GM19395 (cell line): ENCODE measurements around the gene LIPH.
"Not testable (repeated sequence)": the region's sequence is repeated elsewhere in the genome, so short reads cannot be mapped to it uniquely, and the experiment has no call there.

Source experiments
- ATAC-seq: cut with Tn5 transposase; IDR thresholded peaks from one replicate; pipeline ENCODE4 v1.9.1; 2021; ENCODE audit warnings: mild to moderate bottlenecking, moderate library complexity; ENCODE audit not compliant: unreplicated experiment

Gene LIPH

DNA sequence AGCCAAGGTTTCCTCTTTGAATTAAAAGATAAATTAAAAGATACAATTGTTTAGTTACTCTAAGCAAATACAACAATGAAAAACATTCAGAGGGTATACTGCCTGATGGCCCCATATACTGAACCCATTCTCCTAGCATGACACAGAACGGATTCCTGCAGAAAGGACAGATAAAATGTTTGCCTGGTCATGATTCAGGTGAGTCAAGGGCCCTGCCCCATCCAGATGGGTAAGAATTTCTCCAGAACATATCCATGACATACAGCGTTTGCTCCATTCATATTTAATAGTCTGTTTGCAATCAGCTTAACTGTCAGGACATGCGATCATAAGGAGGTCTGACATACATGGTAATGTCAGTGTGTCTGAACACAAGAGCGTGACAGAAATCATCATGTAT lies 62.1 kb downstream of the LIPH start:
- no peak for ATAC-seq

DNA sequence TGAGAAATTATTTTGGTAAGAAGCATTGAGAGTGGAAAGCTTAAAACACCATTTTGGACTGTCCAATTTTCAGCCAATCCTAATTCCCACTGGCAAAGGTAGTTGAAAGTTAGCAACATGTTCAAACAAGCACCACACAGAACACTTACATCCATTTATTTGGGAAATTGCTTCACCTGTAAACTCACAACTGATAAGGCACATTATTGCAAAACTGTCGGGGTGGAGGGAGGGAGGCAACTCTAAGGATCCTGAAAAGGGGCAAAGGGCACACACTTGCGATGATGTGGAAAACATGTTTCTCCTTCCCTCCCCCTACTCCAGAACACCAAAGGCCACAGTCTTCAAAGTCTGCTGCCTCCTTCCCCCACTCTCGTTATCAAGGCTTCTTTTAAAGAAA lies 62.9 kb downstream of the LIPH start:
- ATAC-seq = no peak

- no peak for ATAC-seq
These were observed 63.9 kb downstream of the LIPH start for GRCh38 chr3:185488465-185488864.

GRCh38 chr3:185486394-185486793 lies 66.0 kb downstream of the LIPH start:
- no peak for ATAC-seq

GRCh38 chr3:185484296-185484695 lies 68.1 kb downstream of the LIPH start:
- no peak for ATAC-seq

DNA sequence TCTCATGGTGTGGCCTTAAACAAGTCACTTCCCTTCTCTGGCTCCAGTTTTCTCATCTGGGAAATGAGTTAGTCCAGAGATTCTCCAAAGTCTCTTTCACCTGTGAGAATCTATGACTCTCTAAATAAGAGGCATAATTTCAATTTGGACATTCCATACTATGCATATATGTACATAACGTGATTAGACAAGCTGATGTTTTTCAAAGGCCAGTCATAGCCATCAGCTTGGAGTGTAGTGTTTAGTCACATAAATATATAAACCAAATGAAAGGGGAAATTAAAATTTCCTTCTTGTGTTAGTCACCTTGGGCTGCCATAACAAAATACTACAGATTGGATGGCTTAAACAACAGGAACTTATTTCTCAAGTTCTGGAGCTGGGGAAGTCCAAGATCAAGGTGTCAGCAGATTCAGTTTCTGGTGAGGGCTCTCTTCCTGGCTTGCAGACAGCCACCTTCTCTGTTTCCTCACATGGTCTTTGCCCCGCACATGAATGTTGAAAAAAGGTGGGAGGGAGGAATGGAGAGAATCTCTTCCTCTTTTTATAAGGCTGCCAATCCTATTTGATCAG lies 72.9 kb downstream of the LIPH start:
- no peak for ATAC-seq

GRCh38 chr3:185477316-185477715 lies 75.1 kb downstream of the LIPH start:
- ATAC-seq = no peak

DNA sequence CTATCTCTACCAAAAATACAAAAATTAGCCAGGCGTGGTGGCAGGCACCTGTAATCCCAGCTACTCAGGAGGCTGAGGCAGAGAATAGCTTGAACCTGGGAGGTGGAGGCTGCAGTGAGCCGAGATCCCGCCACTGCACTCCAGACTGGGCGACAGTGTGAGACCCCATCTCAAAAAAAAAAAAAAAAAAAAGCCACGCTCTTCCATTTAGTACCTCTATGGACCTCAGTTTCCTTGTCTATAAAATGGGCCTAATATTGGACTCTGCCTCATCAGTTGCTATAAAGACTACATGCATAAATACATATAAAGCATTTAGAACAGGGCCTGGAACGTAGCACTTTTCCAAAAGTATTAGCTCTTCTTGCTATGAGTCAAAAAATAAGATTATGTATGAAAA lies 77.5 kb downstream of the LIPH start:
- ATAC-seq = not testable (repeated sequence)

DNA sequence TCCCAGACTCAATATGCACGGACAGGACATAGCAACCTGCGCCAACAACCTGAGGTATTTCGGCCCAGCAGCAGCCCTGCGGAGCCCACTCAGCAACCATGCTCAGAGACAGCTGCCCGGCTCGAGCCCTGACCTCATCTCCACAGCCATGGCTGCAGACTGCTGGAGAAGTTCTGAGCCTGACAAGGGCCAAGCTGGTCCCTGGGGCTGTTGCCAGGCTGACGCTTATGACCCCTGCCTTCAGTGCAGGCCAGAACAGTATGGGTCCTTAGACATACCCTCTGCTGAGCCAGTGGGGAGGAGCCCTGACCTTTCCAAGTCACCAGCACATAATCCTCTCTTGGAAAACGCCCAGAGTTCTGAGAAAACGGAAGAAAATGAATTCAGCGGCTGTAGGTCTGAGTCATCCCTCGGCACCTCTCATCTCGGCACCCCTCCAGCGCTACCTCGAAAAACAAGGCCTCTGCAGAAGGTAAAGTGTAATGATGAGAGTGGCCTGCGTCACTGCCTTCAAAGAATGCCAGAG lies 79.0 kb downstream of the LIPH start:
- ATAC-seq = no peak

- no peak for ATAC-seq
These were observed 82.1 kb downstream of the LIPH start for GRCh38 chr3:185470323-185470722.

DNA sequence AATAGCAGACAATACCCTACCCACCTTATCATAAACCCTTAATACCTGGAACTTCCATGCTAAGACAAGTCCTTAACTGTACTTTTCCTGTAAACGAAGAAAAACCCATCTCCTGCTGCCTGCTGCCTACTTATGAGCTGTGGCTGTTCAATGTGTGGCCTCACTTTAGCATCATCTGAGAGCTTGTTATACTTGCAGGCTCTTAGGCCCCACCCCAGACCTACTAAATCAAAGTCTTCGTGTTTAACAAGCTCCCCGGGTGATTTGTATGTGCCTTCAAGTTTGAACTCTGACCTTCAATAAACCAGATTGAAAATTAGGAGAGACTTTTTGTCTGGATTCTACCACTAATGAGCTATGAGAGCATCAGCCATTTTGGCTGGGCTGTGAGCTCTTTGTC lies 82.8 kb downstream of the LIPH start:
- ATAC-seq = no peak

DNA sequence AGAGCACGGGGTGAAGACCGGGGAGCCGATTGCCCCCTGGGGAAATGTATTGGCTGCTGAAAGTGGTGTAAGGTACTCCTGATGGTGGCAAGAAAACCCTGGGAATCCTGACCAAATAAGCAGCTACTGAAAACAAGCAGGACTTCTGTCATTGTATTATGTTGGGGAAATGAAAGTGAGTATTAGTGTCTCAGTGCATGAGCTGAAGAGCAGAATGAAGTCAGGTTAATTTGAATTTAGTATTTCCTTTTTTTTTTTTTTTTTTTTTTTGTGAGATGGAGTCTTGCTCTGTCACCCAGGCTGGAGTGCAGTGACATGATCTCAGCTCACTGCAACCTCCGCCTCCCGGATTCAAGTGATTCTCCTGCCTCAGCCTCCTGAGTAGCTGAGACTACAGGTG lies 86.3 kb downstream of the LIPH start:
- ATAC-seq = not testable (repeated sequence)

GRCh38 chr3:185465471-185465870 lies 86.9 kb downstream of the LIPH start:
- no peak for ATAC-seq

- ATAC-seq = no peak
These were observed 91.6 kb downstream of the LIPH start for GRCh38 chr3:185460719-185461350.

- no peak for ATAC-seq
These were observed 92.1 kb downstream of the LIPH start for GRCh38 chr3:185460309-185460708.

DNA sequence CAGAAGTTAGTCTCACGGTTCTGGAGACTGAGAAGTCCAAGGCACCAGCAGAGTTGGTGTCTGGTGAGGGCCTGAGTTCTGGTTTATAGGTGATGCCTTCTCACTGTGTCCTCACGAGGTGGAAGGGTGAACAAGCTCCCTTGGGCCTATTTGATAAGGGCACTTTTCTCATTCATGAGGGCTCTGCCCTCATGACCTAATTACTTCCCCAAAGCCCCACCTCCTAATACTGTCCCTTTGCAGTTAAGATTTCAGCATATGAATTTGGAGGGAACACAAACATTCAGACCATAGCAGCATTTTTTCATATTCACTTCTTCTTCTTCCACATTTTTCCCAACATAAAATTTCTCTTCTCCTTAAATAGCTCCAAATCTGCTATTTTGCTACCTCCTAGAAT lies 95.0 kb downstream of the LIPH start:
- no peak for ATAC-seq
